ENCODE results near the gene ABCA4.

DNA sequence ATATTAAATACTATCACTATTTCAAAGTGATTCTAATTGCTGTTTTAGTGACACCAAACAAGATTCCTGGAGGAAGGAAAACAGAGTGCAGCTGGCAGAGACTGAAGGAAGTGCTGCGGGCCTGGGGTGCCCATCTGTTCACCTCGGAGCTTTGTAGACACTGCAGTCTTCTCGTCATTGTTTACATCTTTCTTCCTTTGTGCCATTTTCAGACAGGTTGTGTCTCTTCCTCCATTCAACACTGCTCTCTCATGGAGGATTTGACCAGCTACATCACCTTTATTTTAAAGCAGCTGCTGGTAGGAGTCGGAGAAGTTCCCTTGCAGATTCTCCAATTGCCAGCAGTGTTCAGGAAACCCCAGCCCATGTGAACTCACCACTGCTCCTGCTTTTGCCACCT, 37.3 kb downstream of the ABCA4 start:
- TF ChIP-seq, protein P1, sequence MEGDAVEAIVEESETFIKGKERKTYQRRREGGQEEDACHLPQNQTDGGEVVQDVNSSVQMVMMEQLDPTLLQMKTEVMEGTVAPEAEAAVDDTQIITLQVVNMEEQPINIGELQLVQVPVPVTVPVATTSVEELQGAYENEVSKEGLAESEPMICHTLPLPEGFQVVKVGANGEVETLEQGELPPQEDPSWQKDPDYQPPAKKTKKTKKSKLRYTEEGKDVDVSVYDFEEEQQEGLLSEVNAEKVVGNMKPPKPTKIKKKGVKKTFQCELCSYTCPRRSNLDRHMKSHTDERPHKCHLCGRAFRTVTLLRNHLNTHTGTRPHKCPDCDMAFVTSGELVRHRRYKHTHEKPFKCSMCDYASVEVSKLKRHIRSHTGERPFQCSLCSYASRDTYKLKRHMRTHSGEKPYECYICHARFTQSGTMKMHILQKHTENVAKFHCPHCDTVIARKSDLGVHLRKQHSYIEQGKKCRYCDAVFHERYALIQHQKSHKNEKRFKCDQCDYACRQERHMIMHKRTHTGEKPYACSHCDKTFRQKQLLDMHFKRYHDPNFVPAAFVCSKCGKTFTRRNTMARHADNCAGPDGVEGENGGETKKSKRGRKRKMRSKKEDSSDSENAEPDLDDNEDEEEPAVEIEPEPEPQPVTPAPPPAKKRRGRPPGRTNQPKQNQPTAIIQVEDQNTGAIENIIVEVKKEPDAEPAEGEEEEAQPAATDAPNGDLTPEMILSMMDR (conservative IDR thresholded peaks at IDR 0.05; ENCODE audit: low read depth, low read length), result no peak
- no peak for TF ChIP-seq EZH2phosphoT487 (IDR thresholded peaks at IDR 0.05; ENCODE audit: borderline replicate concordance, low read length)
